SH-SY5Y (cell line): ENCODE measurements around the gene CAMTA1.

ENCODE experiments used
- GATA2 ChIP-seq: IDR thresholded peaks from 2 replicates; pipeline ENCODE4 v1.6.1; 2011; ENCODE audit warnings: mild to moderate bottlenecking, low read depth, low read length
- GATA3 ChIP-seq: IDR thresholded peaks from 2 replicates; pipeline ENCODE4 v1.6.1; 2011; ENCODE audit warnings: low read depth, mild to moderate bottlenecking, low read length, moderate library complexity

The CAMTA1 gene

DNA sequence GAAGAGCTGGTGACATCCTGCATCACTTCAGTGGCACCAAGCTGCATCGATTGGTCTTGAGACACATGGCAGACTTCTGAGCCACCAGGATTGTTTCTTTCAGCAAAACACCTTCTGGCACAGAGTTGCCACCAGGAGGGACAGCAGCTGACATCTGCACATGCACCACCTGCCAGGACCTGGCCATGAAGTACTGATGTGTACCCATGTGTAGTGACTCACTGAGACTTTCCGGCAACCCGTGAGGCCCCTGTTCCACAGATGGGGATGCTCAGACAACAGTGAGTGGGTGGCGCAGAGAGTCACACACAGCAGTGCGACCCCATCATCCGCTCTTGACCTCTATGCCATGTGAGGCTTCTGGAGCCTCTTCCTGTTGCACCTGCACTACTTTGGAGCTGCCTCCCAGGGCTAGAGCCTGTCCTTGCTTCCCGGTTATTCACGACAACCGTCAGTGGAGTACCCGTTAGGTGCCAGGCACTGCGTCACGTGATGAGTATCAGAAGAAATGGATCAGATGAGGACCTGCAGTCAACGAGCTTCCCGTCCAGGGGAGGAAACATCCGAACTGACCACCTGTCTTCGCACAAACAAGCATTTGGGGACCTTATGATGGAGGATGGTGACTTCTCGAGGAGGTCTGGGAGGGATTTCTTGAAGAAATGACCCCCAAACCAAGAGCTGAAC, 905.4 kb downstream of the CAMTA1 start:
- TF ChIP-seq GATA3, result no peak
- TF ChIP-seq GATA2, result no peak

DNA sequence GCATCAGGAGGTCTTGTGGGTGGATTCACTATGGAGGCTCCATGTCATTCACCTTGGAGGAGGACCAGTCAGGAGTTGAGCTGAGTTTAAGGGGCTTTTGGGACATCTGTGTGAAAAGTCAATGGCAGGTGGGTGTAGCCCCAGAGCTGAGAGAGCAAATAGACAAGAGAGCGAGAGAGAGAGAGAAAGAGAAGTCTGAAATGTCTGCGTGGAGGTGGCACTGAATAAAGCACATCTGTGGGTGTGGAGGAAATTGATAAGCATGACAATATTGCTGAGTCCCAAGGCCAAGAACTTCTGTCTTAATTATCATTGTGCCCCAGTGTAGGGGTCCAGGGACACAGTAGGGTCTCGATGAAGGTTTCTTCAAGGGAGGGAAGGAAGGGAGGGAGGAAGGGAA, 906.3 kb downstream of the CAMTA1 start:
- TF ChIP-seq GATA2 (no peak), GATA3 (no peak)

DNA sequence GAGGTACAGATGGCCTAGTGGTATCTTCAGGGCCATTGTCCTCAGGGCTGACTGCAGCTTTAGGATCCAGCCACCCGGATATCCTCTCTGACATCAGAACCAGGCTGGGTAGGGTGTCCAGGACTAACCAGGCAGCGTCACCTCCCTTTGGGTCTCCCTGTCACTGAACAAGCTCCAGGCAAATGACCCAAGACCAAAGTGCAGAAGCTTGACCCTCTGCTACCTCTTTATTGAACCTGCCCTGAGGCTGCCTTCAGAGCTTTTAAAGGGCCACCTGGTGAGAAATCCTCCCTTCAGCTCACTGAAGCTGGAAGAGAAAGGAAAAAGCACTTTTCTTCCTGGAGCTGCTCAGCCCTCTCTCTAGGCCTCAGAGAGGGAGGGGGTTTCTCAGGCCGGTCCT, 906.8 kb downstream of the CAMTA1 start:
- TF ChIP-seq GATA2 (no peak), GATA3 (no peak)

DNA sequence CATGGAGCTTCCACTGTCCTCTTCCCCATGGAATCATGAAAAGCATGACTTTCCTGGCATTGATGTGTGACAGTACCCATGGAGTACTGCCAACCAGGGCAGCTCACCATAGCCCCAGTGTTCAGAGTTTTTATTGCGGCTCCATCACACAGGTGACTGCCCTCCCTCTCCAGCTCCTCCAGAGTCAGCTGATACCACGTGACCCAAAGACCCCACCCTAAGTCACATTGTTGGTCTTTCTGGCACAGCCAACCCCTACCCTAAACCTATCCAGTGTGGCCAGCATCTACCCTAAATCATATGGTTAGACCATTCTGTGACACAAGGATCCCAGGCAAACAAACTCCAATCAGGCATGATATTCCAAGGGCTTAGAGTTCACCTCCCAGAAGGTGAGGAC, 908.4 kb downstream of the CAMTA1 start:
- no peak for TF ChIP-seq GATA2
- no peak for TF ChIP-seq GATA3

DNA sequence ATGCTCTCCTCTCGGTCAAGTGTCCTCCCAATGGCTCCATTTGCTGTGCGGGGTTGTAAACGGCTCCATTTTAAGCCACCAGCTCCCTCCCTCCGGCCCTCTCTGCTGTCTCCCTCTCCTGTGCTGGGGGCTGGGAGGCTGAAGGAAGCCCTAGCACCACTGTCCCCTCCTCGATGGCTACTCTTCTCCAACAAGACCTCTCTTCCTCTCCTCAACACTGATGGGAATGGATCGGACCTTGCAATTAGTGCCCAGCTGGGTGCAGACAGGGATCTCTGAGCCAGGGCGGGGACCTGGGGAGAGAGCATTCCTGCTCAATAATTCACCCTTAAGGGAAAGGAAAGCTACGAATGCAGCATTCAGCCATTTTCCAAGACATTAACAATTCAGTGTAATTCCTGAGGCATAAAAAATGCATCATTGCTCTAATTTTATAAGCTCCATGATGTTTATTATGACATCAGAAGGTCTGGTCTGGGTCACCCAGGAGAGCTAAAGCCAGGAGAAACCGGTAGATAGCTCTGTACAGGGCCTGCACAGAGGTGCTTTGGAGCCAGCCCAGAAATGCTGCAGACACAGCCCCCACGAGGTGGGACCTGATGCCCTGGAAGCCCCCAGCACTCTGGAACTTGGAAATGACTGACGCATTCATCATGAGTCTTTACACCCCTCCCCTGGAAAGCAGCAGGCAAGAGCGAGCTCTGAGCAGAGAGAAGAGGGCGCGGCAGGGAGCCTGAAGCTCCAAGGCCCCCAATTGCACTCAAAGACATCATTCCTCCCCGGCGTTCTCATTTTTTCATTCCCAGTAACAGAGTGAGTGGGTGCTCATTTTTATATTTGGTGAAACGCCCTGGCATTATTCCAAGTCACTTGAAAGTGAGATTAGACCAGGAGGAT, 909.6 kb downstream of the CAMTA1 start:
- TF ChIP-seq GATA3 (no peak), GATA2 (no peak)

DNA sequence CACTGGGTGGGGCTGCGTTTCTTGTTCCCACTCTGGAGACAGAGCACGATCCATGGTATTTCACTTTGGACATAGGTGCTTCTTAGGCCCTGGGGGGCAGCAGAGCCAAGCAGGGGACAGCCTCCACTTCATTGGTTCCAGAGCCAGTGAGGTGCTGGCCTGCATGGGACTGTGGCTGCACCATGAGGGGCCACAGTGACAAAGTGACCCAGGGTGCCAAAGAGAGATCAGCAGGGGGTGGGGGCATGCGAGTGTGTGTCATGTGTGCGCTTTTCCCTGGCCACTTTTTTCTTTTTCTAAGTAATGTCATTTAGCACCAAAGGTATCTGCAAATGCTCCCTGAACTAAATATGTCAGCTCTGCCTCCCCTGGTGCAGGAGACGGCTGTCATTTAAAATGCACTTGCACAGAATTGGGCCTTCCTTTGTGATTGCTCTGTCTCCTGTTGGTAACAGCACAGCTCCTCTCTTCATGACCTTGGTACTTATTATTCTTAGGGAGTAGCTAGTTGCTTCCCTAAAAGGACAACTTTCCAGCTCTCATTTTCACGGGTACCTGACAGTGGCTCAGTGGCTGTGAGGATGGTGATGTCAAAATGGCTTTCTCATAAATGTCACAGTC, 910.4 kb downstream of the CAMTA1 start:
- TF ChIP-seq GATA2 (no peak), GATA3 (no peak)

DNA sequence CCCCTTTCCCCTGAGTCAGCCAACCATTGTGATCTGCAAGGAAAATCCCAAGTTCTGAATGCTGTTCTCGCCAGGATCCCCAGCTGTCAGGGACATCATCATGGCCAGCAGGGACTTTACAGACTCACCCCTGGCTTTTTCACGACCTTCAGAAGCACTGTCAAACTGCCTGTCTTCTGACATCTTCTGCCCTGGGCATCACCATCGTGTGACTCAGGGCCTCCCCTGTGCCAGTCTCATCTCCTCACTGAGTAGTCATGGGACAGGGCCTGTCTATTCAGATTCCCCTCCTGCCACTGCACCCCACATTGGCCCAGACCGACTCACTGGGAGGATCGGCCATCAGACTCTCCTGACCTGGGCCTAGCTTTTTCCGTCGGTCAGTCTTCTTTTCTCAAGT, 913.4 kb downstream of the CAMTA1 start:
- TF ChIP-seq GATA2, result no peak
- no peak for TF ChIP-seq GATA3

DNA sequence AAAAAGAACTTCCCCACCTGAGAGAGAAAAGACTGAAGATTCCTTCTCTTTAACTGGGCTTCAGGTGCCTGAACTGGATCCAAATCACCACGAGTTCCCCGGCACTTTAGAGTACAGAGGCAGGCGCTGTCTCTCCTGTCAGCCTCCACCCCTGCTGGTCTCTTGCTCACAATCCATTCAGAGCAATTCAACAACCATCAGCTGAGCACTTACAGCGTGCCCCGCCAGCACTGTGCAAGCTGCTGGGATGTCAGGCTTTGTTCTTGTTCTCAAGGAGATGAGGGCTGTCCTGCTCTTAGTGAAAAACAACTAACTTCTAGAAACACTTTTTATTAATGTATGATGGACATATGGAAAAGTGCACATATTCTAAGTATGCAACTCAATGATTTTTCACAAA, 917.1 kb downstream of the CAMTA1 start:
- TF ChIP-seq GATA3, result no peak
- TF ChIP-seq GATA2, result no peak

DNA sequence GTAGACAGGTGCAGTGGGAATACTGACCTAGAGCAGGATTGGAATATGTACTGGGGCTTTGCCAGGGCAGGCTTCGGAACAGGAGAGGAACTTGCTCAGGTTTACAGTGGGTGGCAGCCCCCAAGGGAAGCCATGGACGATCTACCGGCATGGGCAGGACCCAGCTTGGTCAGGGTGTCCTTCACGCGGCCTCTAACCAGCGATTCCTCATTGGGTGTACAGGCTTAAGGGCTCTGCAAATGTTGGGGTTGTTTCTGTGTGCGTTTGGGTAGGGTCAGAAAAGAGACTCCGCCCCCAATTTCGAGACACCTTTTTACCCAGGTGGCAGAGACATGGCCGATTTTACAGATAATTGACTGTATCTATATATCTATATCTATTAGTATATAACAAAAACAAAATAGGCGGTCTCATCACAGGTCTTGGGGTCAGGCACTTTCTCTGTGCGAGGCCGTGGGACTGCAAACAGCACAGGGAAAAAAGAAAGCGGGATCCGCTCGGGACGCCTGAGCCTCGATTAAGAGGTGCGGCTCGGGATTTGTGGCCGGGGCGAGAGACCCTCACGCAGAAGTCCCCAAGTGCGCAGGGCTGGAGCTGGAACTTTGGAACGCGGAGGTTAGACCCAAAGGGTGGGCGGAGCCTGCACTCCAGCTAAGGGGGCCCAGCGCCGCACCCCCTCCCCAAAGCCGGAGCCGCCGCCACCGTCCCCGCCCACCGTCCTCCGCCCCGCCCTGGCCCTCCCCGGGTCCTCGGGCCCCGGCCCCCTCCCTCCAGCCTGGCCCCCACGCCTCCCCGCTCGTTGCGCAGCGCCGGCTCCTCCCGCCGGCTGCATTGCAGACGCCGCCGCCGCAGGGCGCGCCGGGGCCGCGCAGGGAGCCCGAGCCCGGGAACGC, 918.3 kb downstream of the CAMTA1 start:
- no peak for TF ChIP-seq GATA3
- TF ChIP-seq GATA2, result no peak

DNA sequence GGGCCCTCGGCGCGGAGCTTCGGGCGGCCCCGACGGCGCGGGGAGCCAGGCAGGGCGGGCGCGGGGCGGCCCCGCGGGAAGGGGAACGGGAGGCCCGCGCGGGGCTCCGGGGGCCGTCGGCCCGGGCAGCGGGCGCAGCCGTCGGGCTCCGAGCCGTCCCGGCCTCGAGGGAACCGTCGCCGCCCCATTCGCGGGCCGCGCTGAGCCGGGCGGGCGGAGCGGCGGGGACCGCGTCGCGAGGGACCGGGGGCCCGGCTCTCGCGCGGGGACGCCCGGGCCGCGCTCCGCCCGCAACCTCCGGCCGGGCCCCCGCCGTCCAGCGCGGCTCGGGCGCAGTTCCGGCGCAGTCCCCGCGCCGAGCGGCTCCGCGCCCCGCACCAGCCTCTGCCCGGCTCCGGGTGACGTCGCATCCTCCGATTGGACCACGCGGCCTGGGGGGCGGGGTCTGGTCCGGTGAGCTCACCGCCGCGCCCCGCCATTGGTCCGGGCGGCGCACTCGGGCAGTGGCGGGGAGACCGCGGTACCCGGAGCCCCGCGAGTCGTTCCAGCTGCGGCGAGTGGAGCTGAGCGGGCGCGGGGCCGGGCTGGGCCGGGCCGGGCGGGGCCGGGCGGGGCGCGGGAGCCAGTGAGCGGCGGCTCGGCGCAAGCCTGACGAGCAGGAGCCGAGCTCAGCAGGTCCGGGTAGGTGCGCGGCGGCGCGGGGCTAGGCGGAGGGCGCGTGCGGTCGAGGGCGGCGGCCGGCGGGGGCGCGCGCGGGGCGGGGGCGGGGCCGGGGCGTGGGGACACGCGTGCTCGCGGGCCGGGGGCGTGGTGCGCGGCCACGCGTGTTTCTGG, 919.2 kb downstream of the CAMTA1 start:
- TF ChIP-seq GATA2, result no peak
- no peak for TF ChIP-seq GATA3

DNA sequence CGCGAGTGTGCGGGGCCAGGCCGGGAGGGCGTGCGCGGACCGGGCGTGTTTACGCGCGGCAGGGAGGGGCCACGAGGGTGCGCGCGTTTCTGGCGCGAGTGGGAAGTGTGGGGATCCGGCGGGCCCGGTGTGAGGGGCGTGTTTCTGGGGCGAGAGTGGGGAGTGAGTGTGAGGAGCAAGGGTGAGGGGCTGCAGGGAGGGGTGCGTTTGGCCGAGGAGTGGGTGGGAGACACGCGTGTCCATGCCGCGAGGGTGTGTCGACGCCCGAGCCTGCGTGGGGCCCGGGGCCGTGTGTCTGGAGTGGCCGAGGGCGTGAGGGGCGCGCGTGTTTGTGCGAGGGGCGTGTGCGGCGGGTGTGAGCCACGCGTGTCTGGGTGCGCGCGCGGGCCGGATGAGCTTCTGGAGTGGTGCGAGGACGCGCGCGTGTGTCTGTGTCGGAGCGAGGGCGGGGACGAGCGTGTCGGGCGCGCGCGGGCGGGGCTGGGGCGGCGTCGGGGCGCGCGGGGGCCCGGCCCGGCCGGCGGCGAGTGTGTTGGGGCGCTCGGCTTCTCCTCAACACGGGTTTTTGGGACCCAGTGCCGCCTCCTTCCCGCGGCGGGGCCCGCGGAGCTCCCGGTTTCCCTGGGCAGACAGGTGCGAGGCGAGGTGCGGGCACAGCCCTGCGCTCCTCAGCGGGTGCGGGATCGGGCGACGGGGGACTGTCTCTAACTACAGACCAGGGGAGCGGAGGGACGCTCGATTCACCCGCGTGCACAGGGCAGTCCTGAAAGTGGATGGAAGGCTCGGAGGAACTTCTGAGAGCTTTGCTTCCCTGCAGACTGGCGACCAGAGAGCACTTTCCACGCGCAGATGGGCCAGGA, 920.0 kb downstream of the CAMTA1 start:
- TF ChIP-seq GATA3, result no peak
- TF ChIP-seq GATA2, result no peak

DNA sequence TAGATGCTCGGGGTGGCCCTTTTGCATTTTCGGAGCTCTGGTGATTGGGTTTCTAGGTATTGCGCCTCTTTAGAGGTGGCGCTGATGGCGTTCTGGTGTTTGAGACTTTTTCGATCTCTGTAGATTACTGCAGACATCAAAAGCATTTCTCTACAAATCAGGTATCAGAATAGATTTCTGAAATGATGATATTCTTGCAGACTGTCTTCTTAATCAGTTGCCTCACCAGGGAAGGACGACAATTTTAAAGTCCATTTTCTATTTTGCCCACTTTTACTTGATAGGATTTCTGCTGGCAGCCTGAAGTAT, 920.6 kb downstream of the CAMTA1 start:
- TF ChIP-seq GATA3 (no peak), GATA2 (no peak)

DNA sequence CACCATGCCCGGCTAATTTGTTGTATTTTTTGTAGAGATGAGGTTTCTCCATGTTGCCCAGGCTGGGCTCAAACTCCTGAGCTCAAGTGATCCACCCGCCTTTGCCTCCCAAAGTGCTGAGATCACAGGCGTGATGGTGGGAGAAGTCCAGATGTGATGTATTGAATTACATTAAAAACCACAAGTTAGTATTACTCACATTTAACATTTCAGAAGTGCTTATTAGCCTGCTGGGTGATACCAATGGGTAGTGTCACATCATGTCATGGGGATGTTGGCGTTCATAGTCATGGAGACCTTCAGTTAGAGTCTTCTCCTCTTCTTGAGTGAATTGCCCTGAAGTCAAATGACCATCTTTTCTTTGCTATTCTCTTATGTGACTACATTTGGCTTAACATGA, 922.3 kb downstream of the CAMTA1 start:
- TF ChIP-seq GATA2, result no peak
- TF ChIP-seq GATA3, result no peak
